ENCODE results near the gene RNF149.
"Not testable (repeated sequence)": the region's sequence is repeated elsewhere in the genome, so short reads cannot be mapped to it uniquely, and the experiment has no call there.

RNF149 gene

GRCh38 chr2:101253013-101253702 lies 55.3 kb downstream of the RNF149 start:
- DNase-seq: peak; percentile 51

GRCh38 chr2:101252408-101253012 lies 56.0 kb downstream of the RNF149 start, which contains the start of gene CNOT11:
TSS of gene CNOT11 (plus strand) at chr2:101252886. CDS start at chr2:101252965, 79 bp downstream.
- peak; percentile 95 for DNase-seq

- DNase-seq: no peak
These were observed 56.6 kb downstream of the RNF149 start for GRCh38 chr2:101251844-101252407.

DNA sequence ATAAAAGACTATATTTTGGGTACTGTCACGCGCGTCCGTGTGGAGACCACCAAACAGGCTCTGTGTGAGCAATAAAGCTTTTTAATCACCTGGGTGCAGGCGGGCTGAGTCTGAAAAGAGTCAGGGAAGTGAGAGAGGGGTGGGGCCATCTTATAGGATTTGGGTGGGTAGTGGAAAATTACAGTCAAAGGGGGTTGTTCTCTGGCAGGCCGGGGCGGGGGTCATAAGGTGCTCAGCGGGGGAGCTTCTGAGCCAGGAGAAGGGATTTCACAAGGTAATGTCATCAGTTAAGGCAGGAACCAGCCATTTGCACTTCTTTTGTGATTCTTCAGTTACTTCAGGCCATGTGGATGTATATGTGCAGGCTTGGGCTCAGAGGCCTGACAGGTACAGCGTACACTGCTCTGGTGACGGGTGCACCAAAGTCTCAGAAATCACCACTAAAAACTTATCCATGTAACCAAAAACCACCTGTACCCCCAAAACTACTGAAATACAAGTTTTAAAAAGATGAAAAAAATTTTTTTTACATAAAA lies 57.2 kb downstream of the RNF149 start:
- not testable (repeated sequence) for DNase-seq

- peak; percentile 8 for DNase-seq
These were observed 58.7 kb downstream of the RNF149 start for GRCh38 chr2:101249826-101250225.

- DNase-seq: peak; percentile 46
These were observed 59.7 kb downstream of the RNF149 start for GRCh38 chr2:101248756-101249155.

- DNase-seq: not testable (repeated sequence)
These were observed 63.0 kb downstream of the RNF149 start for GRCh38 chr2:101245468-101245867.

GRCh38 chr2:101244899-101245298 lies 63.6 kb downstream of the RNF149 start:
- DNase-seq: not testable (repeated sequence)

GRCh38 chr2:101244373-101244772 lies 64.1 kb downstream of the RNF149 start:
- DNase-seq: not testable (repeated sequence)

DNA sequence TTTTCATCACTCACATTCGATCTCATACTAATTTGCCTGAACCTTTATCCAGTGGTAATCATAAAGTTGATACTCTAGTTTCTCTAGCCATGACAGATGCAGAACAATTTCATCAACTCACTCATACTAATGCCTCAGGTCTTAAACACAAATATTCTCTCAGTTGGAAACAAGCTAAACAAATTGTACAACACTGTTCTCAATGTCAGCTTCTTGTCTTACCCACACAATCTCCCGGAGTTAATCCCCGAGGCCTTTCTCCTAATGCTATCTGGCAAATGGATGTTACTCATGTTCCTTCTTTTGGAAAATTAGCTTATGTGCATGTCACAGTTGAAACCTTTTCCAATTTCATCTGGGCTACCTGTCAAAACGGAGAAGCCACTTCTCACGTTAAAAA lies 67.3 kb downstream of the RNF149 start:
- DNase-seq: no peak

DNA sequence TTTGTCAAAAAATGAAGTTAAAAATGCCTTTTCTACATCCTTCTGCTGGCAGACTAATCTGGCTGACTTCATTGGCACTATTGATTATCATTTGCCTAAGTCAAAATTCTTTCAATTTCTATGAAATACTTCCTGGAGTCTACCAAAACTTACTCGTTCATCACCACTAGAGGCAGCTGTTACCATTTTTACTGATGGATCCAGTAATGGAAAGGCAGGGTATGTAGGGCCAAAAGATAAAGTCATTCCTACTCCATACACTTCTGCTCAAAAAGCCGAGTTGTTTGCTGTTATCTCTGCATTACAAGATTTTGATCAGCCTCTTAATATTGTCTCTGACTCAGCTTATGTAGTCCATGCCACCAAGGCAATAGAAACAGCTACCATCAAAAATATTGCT lies 67.8 kb downstream of the RNF149 start:
- DNase-seq: peak; percentile 22

DNA sequence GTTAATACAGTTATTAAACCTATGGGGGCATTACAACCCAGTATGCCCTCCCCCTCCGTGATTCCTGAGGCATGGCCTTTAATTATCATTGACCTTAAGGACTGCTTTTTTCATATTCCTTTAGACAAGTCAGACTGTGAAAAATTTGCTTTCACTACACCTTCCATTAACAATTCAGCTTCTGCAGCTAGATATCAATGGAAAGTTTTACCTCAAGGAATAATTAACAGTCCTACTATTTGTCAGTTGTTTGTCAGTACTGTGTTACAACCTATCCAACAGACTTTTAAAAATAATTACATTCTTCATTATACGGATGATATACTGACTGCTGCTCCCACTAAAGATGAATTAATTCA lies 68.8 kb downstream of the RNF149 start:
- DNase-seq: not testable (repeated sequence)

- DNase-seq: peak; percentile 58
These were observed 69.4 kb downstream of the RNF149 start for GRCh38 chr2:101238930-101239759.

DNA sequence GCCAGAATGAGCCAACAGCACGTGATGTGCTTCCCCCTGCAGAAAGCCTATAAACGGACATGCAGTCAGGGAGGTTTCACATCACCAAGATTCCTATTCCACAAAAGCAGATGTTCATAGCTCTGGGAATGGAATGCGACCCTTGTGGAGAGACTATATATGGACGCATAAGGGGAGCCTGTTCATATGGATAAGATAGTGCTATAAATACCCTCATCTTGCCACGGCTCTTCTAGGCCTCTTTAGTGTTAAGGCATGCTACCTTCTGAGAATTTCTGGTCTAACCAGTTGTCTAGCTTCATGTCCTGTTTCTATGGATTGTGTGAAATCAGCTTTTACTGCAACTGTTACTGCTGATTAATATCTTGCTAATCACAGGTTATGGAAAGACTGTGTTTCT lies 70.6 kb downstream of the RNF149 start:
- not testable (repeated sequence) for DNase-seq

- not testable (repeated sequence) for DNase-seq
These were observed 72.5 kb downstream of the RNF149 start for GRCh38 chr2:101235956-101236355.

- peak; percentile 77 for DNase-seq
These were observed 74.1 kb downstream of the RNF149 start for GRCh38 chr2:101234169-101234938.

- no peak for DNase-seq
These were observed 75.7 kb downstream of the RNF149 start for GRCh38 chr2:101232770-101233169.

- no peak for DNase-seq
These were observed 76.4 kb downstream of the RNF149 start for GRCh38 chr2:101231937-101232730.

DNA sequence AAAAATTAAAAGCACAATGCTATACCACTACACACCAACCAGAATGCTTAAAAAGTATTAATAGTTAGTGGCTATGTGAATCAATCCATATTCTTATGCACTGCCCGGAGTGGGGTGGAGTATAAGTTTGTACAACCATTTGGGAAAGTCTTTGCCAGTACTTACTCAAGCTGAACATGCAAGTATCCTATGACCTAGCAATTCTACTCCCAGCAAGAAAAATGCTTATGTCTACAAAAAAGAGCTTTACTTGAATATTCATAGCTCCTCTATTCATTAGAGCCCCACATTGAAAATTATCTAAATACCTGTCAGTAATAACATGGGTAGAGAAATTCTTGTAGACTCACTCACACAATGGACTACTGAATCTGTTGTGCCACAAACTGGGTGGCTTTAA lies 77.3 kb downstream of the RNF149 start:
- DNase-seq: no peak

DNA sequence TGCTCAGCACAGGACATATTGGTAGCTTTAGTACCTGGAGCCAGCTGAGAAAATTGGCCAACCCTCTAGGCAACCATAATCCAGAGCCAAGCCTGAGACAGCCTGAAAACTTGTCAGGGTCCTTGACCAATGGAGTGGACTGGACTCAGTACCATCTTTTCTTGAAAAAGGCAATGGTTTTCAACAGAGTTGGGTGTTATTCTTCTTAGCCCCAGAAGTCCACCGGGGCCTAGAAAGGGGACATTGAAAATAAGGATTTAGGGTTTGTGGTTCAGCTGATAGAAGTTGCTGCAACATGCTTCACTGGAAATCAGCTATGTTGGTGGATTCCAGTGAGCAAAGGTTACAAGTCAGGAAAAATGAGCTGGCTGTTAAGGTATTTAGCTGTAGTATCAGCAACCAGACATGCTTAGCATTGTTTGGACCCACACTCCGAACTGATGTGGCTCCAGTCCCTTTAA lies 77.9 kb downstream of the RNF149 start:
- no peak for DNase-seq
